ENCODE results near the gene ARMCX1.
"Not testable (repeated sequence)": the region's sequence is repeated elsewhere in the genome, so short reads cannot be mapped to it uniquely, and the experiment has no call there.

The ARMCX1 gene

GRCh38 chrX:101550362-101550750 lies at the start of gene ARMCX1:
ARMCX1 (plus strand) TSS chrX:101550547; CDS start chrX:101552931, 2,384 bp downstream.
- DNase-seq (ENCODE audit: low read depth in 2 of 2), result no peak

- not testable (repeated sequence) for DNase-seq (ENCODE audit: low read depth in 2 of 2)
These were observed 47.4 kb upstream of the ARMCX1 start for GRCh38 chrX:101502929-101503328.

GRCh38 chrX:101507372-101507771 lies 43.0 kb upstream of the ARMCX1 start:
- no peak for DNase-seq (ENCODE audit: low read depth in 2 of 2)

GRCh38 chrX:101507986-101508385 lies 42.4 kb upstream of the ARMCX1 start:
- no peak for DNase-seq (ENCODE audit: low read depth in 2 of 2)

- no peak for DNase-seq (ENCODE audit: low read depth in 2 of 2)
These were observed 19.4 kb upstream of the ARMCX1 start for GRCh38 chrX:101530944-101531343.

- no peak for DNase-seq (ENCODE audit: low read depth in 2 of 2)
These were observed 11.2 kb upstream of the ARMCX1 start for GRCh38 chrX:101539116-101539515.

- no peak for DNase-seq (ENCODE audit: low read depth in 2 of 2)
These were observed 518 bp downstream of the ARMCX1 start for GRCh38 chrX:101550751-101551379.

GRCh38 chrX:101551380-101551767 lies 1.0 kb downstream of the ARMCX1 start:
- DNase-seq (ENCODE audit: low read depth in 2 of 2), result no peak

GRCh38 chrX:101552714-101553113 lies 2.4 kb downstream of the ARMCX1 start:
- no peak for DNase-seq (ENCODE audit: low read depth in 2 of 2)

- no peak for DNase-seq (ENCODE audit: low read depth in 2 of 2)
These were observed 14.3 kb downstream of the ARMCX1 start for GRCh38 chrX:101564651-101565050.

GRCh38 chrX:101595739-101596419 lies 45.5 kb downstream of the ARMCX1 start:
- DNase-seq (ENCODE audit: low read depth in 2 of 2), result no peak

- DNase-seq (ENCODE audit: low read depth in 2 of 2), result not testable (repeated sequence)
These were observed 49.2 kb downstream of the ARMCX1 start for GRCh38 chrX:101599592-101599991.

GRCh38 chrX:101602077-101602476 lies 51.7 kb downstream of the ARMCX1 start:
- no peak for DNase-seq (ENCODE audit: low read depth in 2 of 2)

Measured in stimulated activated CD4-positive, alpha-beta T cell treated with anti-CD3 and anti-CD28 coated beads, Interleukin-12 subunit alpha, Interleukin-12 subunit beta, amount 100 ng/mL, for 24 hours (primary cell).